HG02852 (cell line): Measurements from ENCODE around the gene SKIC2.
"Not testable (repeated sequence)": the region's sequence is repeated elsewhere in the genome, so short reads cannot be mapped to it uniquely, and the experiment has no call there.

Experiments used
- ATAC-seq: cut with Tn5 transposase; IDR thresholded peaks from one replicate; pipeline ENCODE4 v1.9.1; 2021; ENCODE audit warnings: mild to moderate bottlenecking, moderate library complexity; ENCODE audit not compliant: unreplicated experiment

The SKIC2 gene

GRCh38 chr6:32003301-32003700 lies 44.3 kb downstream of the SKIC2 start:
- ATAC-seq = not testable (repeated sequence)

DNA sequence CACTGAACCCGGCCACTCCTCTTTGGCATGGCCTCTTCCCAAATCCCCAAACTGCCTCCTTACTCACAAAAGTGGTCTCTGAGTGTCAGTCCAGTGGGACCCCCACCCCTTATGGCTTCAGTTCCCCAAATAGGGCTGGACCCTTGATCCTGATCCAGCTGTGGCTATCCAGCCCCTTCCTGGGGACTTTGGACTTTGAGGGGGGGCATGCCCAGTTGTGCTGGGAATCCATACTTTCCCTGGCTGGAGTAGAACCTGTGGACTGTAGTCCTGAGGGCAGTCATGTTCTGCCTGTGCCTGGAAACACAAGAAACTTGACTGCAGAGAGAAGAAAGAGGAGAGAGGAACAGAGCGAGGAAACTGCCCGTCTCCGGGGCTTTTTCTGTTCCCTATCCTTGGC lies 45.4 kb downstream of the SKIC2 start:
- ATAC-seq = not testable (repeated sequence)

GRCh38 chr6:32004864-32005537 lies 46.0 kb downstream of the SKIC2 start:
- not testable (repeated sequence) for ATAC-seq

DNA sequence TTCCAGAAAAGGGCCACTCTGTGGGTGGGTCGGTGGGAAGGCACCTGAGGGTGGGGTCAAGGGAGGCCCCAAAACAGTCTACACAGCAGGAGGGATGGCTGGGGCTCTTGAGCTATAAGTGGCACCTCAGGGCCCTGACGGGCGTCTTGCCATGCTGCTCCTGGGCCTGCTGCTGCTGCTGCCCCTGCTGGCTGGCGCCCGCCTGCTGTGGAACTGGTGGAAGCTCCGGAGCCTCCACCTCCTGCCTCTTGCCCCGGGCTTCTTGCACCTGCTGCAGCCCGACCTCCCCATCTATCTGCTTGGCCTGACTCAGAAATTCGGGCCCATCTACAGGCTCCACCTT lies 46.5 kb downstream of the SKIC2 start:
- ATAC-seq = not testable (repeated sequence)

GRCh38 chr6:32005991-32006529 lies 47.1 kb downstream of the SKIC2 start:
- ATAC-seq = not testable (repeated sequence)

- ATAC-seq = not testable (repeated sequence)
Observed at GRCh38 chr6:32007086-32007485, 48.1 kb downstream of the SKIC2 start.

GRCh38 chr6:32008037-32008436 lies 49.1 kb downstream of the SKIC2 start:
- not testable (repeated sequence) for ATAC-seq

DNA sequence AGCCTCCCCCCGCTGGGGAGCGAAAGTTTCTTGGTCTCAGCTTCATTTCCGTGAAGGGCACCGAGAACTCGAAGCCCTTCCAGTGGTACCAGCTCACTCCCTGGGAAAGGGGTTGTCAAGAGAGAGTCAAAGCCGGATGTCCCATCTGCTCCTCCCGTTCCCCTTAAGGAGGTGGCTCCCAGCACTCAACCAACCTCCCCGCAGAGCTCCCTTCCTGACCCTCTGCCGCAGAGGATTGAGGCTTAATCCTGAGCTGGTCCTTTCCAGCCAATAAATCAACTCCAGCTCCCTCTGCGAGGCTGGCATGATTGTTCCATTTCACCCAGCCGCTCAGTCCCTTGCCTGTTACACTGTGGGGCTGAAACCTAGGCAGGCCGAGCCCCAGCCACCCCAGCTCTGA lies 49.6 kb downstream of the SKIC2 start:
- ATAC-seq = not testable (repeated sequence)

GRCh38 chr6:32009537-32009936 lies 50.6 kb downstream of the SKIC2 start:
- not testable (repeated sequence) for ATAC-seq

DNA sequence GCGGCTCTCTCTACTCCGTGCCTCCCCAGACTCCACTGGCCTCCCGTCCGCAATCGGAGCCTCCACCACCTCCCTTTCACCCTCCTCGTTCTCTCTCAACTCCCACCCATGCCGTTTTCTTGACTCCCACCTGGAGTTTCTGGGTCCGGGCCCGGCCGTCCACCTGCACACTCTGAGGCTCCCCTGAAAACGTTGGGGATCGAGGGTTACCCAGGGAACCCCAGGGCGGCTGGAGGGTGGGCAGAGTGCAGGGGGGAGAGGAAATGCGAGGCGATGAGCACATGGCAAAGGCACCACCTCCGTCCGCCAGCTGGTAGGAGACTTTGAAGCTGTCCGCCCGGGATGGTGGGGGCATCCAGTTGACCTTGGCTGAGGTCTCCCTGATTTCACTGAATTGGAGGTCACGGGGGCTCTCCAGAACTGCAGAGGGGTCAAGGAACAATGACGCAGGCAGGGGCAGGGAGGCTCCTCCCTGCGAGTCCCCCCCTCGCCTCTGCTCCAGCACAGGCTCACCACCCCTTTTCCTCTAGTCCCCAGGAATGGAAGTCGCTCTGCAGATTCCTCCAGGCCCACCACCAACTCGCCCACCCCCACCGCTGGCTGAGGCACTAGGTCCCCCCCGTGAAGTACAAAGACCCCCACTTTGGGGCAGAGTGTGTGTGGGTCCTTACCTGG lies 52.0 kb downstream of the SKIC2 start:
- not testable (repeated sequence) for ATAC-seq

DNA sequence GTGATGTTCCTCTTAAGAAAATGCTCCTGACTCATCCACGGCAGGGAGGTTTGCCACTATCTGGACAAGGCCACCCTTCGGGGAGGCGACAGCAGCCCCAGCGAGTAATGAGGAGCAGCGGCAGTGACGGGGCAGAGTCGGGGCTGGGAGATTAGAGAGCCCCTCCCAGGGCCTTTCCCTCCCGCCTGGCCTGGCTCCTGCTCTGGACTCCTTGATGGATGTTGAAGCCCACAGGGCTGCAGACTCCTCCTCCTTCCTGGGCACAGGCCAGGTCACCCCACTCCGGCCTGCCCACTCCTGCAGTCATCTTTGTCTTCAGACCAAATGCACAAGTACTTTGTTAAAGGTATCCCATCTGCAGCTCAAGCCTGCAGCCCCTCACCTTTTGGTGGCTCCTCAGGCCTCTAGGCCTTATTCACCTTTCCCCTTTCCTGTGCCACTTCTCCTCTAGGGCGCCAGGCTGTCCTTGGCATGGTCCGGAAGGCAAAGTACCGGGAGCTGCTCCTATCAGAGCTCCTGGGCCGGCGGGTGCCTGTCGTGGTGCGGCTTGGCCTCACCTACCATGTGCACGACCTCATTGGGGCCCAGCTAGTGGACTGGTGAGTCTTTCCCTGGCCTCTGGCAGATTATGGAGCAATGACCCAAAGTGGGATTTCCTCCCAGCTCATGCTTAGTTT lies 54.1 kb downstream of the SKIC2 start:
- ATAC-seq = not testable (repeated sequence)

DNA sequence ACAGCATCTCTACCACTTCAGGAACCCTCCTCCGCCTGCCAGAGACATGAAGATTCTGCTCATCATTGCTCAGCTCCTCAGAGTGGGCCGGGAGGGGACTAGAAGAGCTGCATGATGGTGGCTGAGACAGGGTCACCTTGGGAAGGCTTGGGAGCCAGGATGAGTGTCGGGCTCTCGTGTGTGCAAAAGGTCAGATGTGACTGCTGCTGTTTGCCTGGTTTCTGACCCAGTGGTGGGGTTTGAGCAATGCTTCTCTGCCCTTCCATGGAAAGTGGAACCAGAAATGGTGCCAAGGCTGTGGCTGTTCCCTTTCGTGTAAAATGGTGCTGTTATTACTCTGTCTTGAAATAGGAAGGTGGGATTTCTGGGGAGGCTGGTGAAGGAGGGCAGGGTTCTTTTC lies 54.8 kb downstream of the SKIC2 start:
- not testable (repeated sequence) for ATAC-seq

- not testable (repeated sequence) for ATAC-seq
Observed at GRCh38 chr6:32014547-32014946, 55.6 kb downstream of the SKIC2 start, which contains the start of gene C4B. Gene C4B (plus strand): TSS chr6:32014795. CDS start chr6:32014846, 51 bp downstream.
